Activated CD4-positive, alpha-beta T cell treated with anti-CD3 and anti-CD28 coated beads, Interleukin-2, amount 50 U/mL, for 1 hour (primary cell): ENCODE data around the gene ZNG1F.
"Not testable (repeated sequence)": the region's sequence is repeated elsewhere in the genome, so short reads cannot be mapped to it uniquely, and the experiment has no call there.

Experiments
- DNase-seq: peaks from one replicate; pipeline ENCODE4 v3.0.0-alpha.2; 2020

ZNG1F gene

DNA sequence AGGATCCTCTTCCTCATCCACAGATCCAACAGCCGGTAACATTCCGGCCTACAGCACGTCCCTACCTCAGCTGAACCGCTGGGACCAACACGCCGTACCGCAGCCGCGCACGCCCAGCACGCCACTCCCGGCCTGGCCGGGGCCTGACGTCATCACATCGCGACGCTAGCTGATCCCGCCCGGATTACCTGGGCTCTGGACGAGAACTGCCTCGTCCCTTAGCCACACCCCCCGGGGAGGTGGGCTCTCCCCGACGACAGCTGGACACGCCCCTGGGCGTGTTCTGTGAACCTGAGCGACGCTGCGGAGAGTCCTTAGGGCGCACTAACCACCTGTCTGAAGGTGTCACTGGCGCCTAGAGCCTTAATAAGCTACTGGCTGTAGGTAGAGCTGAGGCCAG is at the start of gene ZNG1F:
Gene ZNG1F, minus strand, starts transcription at position 101 of the 400 bp plus-strand sequence. Its CDS starts 59 bp downstream, at position 42.
- not testable (repeated sequence) for DNase-seq

- peak; percentile 49 for DNase-seq
Observed at GRCh38 chr9:41237110-41237749, 48.1 kb upstream of the ZNG1F start.

GRCh38 chr9:41236486-41237109 is 47.5 kb upstream of the ZNG1F start:
- DNase-seq: not testable (repeated sequence)

DNA sequence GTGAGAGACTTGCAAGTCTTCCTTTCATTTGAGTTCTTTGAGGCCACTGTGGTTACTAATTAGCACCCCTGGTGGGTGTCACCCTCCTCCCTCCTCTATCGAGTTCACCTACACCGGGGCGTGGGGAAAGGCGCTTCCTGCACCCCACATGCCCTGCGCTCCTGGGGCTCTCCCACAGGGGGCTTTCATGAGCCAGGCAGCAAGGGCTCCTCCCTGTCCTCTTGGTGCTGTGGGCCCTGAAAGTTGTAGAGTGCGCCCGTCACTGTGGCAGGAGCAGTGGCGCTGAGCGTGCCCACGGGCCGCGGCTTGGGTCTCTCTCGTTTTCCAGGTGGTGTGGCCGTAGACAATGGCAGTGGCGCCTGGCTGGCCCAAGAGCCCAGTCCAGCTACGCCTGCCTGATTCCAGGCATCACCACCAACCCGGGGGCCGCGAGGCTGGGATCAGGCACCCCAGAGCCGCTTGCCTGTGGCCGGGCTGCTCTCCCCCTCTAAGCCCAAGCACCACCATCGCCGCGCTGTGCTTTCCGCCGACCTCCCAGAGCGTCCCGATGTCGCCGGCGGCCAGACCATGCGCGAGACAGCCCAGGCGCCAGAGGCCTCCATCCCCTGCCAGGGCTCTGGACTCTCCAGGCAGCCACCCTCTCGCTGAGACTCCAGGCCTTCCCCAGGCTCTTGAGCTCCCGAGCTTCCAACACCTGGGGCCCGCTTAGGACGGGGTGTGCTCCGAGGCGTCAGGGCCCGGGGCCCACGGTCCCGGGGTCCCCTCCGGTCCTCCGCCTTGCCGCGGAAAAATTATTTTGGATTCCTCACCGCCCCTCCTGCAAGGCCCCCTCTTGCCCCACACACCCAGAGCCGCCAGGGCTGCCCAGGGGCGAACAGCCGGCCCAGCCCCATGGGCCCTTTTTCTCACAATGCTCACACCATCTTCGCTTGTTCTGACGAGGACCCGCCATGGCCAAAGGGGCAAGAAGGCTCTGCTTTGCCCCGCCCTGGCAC is 46.0 kb upstream of the ZNG1F start:
- DNase-seq: not testable (repeated sequence)

- DNase-seq: not testable (repeated sequence)
Observed at GRCh38 chr9:41234221-41234620, 45.1 kb upstream of the ZNG1F start.

- DNase-seq: not testable (repeated sequence)
Observed at GRCh38 chr9:41232326-41232725, 43.2 kb upstream of the ZNG1F start.

DNA sequence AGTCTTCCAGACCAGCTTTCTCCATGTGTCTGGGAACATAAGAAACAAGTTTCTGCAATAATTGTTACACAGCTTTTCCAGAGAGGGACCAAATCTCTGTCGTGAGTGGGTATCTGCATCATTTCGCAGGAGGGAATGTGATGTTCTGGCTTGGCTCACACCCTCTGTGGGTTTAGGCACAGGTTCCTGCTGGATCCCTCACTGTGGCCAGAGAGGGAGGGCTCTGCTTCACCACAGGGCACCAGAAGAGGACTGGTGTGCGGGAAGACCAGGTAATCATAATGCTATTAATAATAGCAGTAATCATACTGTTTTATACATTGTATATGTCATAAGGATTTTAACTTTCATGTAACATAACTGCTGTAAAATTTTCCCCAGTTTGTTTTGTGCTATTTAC is 41.3 kb upstream of the ZNG1F start:
- DNase-seq: not testable (repeated sequence)

DNA sequence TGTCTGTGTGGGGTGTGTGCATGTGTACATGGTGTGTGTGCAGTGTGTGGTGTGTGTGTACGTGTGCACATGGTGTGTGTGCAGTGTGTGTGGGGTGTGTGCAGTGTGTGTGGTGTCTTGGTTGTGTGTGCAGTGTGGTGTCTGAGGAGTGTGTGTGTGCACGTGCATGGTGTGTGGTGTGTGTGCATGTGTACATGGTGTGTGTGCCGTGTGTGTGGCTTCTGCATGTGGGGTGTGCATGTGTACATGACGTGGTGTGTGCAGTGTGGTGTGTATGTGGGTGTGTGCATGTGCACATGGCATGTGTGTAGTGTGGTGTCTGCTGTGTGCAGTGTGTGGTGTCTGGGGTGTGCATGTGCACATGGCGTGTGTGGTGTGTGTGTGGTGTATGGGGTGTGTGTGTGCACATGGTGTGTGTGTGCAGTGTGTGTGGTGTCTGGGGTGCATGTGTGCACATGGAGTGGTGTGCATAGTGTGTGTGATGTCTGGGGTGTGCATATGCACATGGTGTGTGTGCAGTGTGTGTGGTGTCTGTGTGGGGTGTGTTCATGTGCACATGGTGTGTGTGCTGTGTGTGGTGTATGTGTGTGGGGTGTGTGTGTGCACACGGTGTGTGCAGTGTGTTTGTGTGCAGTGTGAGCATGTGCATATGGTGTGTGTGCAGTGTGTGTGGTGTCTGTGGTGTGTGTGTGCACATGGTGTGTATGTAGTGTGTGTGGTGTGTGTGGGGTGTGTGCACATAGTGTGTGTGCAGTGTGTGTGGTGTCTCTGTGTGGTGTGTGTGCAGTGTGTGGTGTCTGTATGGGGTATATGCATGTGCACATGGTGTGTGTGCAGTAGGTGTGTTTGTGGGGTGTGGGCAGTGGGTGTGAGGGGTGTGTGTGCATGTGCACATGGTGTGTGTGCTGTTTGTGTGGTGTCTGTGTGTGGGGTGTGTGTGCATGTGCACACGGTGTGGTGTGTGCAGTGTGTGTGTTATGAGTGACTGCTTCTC is 40.6 kb upstream of the ZNG1F start:
- no peak for DNase-seq

DNA sequence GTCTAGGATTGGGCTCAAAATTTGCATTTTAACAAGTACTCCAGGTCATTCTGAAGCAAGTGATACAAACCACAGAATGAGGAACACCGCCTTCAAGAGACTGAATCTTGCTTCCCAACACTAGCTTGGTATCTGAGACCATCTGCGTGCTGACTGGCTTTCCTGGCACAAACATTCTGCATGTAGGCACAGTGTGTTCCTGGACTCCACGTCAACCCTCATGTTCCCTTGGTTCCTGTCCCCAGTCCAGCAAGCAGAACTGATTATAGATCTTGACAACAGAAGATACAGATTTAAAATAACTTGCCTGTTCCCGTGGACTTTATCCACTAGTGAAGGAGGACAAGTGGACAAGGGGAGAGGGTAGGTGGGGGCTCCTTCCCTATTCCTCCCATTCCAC is 30.7 kb upstream of the ZNG1F start:
- not testable (repeated sequence) for DNase-seq

DNA sequence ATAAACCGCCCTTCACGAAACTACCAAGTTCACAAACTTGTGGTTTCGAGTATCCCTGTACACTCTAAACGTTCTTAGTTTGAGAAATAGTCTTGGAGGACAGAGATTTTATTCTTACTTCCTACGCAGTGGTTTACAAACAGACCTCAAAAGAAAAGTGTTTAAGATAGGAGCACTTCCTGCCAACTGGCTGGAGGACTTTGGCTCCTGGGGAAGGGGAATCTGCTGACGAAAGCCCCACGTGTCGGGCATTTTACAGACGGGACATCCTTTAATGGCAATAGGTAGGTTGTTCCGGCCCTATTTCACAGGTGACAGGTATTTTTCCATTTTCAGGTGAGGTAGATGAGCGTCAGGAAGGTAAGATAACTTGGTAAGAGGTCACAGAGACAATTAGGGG is 678 bp downstream of the ZNG1F start:
- DNase-seq: not testable (repeated sequence)

GRCh38 chr9:41174994-41175393 is 14.1 kb downstream of the ZNG1F start:
- not testable (repeated sequence) for DNase-seq

DNA sequence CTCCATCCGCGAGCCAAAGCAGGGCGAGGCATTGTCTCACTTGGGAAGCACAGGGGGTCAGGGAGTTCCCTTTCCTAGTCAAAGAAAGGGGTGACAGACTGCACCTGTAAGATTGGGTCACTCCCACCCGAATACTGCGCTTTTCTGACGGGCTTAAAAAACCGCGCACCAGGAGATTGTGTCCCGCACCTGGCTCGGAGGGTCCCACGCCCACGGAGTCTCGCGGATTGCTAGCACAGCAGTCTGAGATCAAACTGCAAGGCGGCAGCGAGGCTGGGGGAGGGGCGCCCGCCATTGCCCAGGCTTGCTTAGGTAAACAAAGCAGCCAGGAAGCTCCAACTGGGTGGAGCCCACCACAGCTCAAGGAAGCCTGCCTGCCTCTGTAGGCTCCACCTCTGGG is 39.0 kb downstream of the ZNG1F start:
- not testable (repeated sequence) for DNase-seq

DNA sequence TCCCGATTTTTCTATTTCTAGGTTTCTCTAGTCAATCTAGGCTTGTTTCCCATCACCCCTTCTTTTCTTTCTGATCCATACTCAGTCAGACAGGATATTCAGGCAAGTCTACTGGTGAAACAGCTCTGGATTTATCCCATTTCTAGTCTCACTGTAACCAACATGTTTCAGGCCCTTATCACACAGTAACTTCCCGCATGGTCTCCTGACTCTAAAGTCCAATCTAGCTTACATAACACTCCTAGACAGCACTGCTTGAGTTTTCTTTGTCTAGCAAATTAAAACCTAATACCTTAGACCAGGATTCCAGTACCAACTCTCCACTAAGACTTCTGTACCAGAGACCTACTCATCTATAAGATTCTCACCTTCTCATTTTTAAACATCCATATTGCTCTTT is 47.2 kb downstream of the ZNG1F start:
- DNase-seq: not testable (repeated sequence)

GRCh38 chr9:41128581-41128980 is 60.5 kb downstream of the ZNG1F start, which contains the start of gene FOXD4L6:
TSS of gene FOXD4L6 (minus strand) at chr9:41128681. CDS start at chr9:41128383, 298 bp downstream.
- DNase-seq: not testable (repeated sequence)

DNA sequence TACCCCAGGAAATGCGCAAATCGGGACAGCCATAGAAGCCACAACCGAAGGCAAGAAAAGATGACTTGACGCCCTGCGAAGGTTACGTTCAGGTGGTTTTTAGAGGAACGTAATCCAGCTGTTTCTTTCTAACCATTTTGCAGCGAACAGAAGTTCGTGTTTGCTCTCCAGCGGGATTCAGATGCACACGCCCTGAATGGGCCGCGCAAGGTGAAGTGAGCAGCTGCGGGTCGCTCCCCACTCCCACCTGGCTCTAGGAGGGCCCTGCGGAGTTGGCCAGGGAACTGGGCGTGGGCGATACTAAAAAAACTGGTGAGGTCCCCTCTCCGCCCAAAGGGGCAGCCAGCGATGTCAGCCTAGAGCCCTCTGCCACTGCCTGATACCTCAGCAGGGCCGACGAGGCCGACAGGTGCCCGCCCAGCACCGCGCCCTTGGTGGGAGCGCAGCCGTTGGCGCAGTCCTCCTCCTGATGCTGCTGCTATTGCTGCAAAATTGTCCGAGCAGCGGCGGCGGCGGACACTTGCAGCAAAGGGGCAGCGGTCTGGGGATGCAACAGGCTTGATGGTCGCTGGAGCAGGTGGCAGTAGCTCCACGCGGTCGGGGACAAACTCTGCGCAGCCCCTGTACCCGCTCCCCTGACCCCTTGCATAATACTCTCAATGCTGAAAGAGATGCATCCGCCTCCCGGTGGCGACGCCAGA is 62.2 kb downstream of the ZNG1F start:
- DNase-seq: not testable (repeated sequence)

DNA sequence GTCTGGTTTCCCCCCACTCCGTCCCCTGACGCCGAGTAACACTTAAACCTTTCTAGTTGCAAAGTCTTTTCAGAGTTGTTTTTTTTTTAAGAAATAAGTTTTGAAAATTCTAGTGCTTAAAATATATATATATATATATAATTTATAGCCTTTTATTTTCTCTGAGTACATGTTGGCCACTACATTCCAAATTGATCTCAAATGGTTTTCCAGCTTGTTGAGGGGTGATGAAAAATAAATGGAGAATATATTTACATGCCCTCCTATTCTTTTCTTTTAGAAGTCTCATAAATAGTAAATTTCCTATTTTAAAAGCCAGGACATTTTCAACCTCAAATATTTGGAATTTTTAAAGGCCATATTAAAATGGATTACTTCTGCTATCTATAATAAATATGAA is 63.2 kb downstream of the ZNG1F start:
- DNase-seq: not testable (repeated sequence)

DNA sequence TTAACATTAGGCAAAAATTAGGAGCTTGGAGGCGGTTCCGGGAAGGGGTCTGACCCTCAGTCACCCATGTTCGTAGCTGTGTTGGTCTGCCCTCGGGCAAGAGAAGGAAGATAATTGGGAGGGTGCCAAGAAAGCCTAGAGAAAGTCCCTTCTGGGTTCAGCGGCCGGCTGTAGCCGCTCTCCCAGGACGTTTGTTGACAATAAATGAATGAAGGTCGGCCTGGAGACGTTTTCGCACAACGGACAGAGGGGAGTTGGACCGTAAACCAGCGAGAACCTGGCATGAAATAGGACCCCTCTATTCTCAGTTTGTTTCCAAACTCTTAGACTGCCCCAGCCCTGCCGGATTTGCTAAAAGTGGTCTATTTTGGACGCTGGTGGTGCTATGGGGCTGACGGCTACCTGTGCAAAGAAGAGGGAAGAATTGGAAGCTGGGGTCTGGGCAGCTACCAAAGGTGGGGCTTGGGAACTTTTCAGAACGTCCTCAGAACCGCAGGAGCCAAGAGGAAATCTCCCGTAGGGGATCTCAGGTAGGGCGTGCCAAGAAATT is 63.9 kb downstream of the ZNG1F start:
- not testable (repeated sequence) for DNase-seq

DNA sequence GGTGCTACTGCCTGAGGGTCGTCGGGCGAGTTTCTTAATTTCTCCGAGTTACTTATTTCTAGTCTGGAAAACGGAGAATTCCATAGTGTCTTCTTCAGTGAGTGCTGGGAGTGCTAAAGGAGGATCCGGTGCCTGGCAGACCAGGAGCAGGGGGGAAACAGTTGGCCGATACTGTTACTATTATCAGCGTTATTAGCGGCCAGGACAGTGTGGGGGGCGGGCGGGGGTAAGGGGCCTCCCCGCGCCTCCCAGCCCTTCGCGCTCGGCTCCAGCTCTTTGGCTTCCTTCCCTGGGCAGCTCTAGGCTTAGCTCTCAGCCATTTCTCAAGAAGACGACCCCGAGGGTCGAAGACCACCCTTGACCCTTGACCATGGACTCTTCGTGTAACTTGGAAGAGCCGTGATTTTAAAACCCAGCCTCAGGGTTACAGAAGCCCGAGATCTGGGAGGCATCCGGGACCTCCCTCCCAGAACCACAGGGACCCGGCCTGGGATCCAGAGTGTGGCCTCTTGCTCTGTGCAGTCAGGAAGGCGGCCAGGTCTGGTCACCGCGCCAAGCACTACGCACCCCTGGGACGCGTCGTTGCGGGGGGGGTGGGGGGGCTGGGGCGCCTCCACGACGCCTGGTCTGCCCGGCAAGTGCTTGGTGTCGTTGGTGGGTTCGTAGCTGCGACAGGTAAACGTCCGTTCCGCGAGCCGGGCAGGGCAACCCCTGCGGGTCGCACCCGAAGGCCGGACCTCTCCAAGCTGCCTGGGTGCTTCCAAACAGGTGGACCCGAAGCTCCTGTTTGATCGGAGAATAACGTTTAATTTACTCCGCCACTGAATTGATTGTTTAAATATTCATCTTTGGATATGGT is 64.6 kb downstream of the ZNG1F start:
- DNase-seq: not testable (repeated sequence)

GRCh38 chr9:41123812-41124211 is 65.3 kb downstream of the ZNG1F start:
- DNase-seq: not testable (repeated sequence)

DNA sequence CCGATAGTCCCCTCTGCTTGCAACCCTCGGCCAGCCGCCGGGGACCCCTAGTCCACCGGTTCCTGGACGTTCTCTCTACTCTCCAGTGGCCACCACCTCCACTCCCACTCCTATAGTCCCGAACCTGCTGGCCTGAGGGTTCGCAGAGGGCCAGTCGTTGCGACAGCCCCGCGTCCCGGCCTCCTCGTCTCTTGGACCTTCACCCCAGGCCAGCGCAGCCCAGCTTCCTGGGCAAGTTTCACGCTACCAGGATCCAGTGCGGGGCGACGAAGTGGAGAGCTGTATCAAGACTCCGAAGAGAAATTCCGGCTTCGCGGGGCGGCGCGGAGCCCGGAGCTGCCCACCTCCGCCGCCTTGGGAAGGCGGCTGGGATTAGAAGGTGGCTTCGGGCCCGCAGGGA is 65.7 kb downstream of the ZNG1F start:
- not testable (repeated sequence) for DNase-seq
